Endothelial cell of umbilical vein (primary cell): ENCODE results near the gene COMMD9.

ENCODE experiments used
- CTCF ChIP-seq, 2 donors: IDR thresholded peaks; 1 replicate in 1 of 2; 2 replicates in 1 of 2; pipeline ENCODE4 v1.5.1; 2011; ENCODE audit warnings: low read length in 2 of 2, mild to moderate bottlenecking in 2 of 2, moderate library complexity in 2 of 2, control low read depth in 1 of 2, inconsistent platforms in 1 of 2, low read depth in 1 of 2; ENCODE audit not compliant: insufficient read depth in 1 of 2; ENCODE audit errors: extremely low read depth in 1 of 2
- MAX ChIP-seq: IDR thresholded peaks from 2 replicates; pipeline ENCODE4 v1.6.1; 2011; ENCODE audit not compliant: insufficient read depth, insufficient read length
- POLR2A ChIP-seq: IDR thresholded peaks from 2 replicates; pipeline ENCODE4 v1.6.1; 2012; ENCODE audit warnings: low read depth, mild to moderate bottlenecking, control low read depth, low read length

- TF ChIP-seq CTCF (IDR thresholded peaks at IDR 0.05; ENCODE audit: extremely low read depth in 1 of 2, insufficient read depth in 1 of 2, low read depth in 1 of 2, low read length in 2 of 2) (no peak), POLR2A (no peak), MAX (no peak)
These were observed 24.7 kb upstream of the COMMD9 start for GRCh38 chr11:36313750-36314433.
